HG03520 (cell line): ENCODE data around the gene SNTG2.
"Not testable (repeated sequence)": the region's sequence is repeated elsewhere in the genome, so short reads cannot be mapped to it uniquely, and the experiment has no call there.

Experiments
- ATAC-seq: cut with Tn5 transposase; IDR thresholded peaks from one replicate; pipeline ENCODE4 v1.9.1; 2021; ENCODE audit warnings: mild to moderate bottlenecking, moderate library complexity; ENCODE audit not compliant: unreplicated experiment

Gene SNTG2

DNA sequence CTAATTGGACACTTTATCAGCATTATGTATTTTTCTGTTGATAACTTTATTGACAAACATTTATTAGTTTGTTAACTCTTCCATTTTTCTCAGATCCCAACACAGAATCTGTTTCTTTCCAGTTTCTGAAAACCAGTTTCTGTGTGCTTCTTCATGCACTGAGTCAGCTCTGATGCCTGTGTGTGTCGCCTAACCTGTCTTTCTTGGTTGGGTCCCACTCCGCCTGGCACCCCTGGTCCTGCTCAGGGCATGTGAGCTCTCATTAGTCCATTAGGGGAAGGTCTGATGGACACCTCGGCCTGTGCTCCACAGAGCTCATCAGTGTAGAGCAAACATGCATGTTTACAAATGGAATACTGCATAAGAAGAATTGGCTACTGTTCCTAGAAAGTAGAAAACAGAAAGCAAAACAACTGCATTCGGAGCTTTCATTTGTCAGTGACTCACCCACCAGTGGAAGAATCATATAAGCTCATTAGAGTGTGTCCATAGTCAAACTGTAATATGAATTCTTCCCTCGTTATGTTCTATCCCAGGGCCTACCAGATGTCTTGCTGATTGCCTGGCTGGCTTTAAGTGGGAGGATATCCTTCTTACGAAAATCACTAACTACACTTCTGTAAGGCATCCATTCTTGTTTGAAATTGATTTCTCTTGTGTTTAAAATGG, 137.7 kb downstream of the SNTG2 start:
- ATAC-seq, result no peak

DNA sequence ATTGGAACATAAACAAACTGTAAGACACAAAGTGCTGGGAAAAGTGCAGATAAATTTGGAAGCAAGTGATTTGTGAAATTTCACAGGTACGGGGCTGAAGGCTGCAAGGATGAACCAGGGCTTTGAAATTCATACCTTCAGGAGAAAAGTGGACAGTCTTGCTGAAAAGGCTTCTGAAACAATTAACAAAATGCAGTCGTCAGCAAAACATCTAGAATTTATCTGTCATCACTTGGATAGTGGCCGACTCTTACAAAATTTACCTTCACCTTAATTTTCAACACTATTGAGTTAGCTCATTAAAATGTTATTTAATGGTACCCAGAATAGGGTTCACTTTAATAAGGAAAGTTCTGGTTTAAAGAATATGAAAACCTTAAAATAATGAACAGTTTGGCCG, 138.3 kb downstream of the SNTG2 start:
- ATAC-seq, result no peak

DNA sequence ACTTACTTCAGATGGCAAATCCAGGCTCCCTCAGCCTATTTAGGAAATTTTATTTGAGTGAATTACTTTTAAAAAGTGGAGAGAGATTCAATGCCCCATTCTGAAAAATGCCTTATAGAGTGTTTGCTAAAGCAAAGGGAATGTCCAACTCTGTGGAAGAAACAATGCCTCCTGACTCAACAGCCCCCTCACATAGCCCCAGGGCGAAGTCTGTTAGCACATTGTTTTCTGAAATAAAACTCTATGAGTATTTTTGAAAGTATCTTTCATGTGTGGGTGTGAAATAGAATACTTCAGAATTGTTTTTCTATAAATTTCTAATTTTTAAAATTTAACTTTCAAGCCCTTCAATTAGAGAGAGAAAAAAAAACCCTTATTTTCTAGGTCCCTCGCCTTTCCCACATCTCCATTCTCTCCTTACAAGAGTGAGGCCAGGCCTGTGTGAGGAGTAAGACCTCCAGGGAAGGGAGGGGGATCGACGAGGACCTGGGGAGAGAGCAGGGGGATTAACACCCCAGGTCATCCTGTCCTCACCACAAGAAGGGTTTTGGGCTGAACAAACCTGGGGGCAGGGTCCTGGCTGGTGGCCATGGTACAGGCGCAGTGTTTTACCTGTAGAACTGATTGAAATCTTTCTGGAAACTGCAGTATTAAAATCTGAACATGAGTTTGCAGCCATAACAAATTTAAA, 141.4 kb downstream of the SNTG2 start:
- ATAC-seq, result no peak

DNA sequence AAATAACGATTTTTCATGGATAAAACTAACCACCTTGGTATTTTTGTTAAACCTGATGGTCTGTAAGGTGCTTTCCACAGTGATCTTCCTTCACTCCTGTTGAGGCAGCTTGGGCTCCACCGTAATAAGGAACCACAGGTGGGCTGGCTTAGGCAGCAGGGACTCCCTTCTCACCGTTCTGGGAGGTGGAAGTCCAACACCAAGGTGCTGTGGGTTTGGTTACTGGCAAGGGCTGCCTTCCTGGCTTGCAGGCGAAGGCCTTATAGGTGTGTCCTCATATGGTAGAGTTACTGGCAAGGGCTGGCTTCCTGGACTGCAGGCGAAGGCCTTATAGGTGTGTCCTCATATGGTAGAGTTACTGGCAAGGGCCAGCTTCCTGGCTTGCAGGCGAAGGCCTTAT, 143.0 kb downstream of the SNTG2 start:
- ATAC-seq, result not testable (repeated sequence)

DNA sequence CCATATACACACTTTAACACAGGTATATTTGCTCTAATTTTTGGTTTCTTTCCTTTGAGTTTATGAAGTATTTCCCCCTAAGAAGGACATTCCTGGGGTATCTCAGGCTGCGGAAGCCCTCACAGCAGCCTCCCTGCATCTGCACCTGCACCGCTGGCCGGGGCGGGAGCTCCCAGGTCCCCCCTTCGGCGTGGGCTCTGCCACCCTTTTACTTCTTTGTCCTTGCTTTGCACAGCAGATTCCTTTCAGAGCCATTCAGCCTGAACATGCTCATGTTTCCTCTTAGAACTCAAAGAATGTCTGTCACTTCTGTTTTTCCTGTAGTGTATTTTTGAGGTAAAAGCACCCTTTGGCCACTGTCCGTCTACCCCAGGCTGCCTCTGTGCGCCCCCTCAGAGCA, 146.5 kb downstream of the SNTG2 start:
- ATAC-seq, result no peak

DNA sequence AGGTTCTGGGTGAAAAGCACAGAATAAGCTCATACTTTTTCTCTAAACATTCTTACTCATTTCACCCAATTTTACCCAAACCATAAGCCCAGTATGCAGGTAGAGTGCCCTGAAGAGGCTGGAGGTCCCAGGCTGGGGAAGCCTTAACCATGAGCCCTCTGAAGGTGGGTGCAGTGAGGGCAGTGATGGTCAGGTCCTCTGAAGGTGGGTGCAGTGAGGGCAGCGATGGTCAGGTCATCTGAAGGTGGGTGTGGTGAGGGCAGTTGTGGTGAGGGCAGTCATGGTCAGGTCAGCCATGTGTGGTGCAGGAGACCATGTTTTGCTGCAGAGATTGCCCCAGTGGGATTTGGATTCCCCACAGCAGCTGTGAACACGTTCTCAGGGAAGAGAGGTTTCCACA, 148.8 kb downstream of the SNTG2 start:
- ATAC-seq, result no peak

DNA sequence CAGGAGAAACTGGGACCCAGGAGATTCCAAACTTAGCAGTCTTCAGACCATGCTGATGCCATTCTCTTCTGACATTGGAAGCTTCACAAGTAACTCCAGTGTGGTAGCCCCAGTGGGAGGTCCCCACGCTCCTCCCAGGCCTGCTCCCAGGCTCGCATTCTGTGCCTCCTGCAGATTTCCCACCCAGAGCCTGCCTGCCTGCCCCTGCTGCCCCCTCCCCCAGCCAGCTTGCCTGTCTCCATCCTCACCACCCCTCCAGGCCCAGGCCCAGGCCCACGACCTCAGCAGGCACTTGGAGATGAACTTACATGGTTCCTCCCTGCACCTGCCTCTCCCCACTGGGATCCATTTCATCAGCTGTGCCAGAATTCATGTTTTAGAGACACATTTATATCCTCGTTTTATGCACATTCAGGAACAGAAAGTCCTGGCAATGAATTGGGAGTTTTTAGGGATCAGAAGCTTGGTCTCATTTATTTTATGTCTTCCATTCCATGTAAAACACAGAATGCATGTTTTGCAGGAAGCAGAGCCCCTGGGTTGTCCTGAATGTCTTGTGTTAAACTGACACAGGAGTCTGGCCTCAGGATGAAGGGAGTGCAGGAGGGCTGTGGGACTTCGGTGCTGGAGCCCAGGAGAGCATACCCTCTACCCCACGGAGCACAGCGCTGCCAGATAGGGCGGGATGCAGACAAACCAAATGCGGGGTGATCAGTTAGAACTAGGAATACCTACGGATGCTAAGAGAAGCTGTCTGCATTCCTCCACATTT, 150.5 kb downstream of the SNTG2 start:
- no peak for ATAC-seq

DNA sequence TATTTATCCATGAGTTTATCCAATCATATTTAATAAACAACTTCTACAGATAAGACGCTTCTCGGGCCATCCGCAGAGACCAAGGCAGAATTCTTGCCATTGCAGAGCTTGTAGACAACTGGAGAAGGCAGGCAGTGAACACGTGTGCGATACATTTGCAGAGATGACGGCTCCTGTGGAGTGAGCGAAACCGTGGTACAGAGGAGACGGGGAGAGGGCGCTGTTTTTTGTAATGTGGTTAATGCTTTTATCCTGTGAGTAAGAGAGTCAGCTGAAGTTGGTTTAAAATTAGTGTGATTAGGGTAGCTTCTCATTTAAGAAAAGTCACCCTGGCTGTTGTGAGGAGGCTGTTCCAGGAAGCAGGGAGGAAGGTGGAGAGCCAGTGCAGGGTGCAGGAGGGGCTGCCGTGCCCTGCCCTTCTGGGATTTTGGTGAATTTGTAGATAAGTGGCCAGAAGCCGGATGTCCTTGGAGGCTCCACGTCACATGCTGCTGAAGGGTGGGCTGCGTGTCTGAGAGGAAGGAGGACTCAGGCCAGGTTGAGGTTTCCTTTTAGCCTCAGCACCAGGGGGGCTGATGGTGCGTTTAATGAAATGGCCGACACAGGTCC, 151.4 kb downstream of the SNTG2 start:
- no peak for ATAC-seq

DNA sequence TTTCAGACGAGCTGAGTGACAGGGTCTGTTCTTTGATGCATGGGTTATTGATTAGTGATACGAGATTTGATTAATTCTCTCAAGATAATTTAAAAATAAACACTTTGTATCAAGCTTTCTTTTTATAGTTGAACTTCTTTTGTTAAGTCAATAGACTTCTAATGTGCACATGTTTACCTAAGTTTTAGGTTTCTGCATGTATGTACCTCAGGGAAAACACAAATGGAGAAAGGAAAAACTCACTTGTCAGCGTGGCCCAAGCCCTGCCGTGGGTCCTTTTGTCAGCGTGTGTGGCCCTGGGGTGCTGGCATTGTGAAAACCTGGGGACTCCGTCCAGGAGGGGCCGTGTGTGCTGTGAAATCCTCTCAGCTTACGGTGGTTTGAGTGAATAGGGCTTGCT, 153.7 kb downstream of the SNTG2 start:
- no peak for ATAC-seq

DNA sequence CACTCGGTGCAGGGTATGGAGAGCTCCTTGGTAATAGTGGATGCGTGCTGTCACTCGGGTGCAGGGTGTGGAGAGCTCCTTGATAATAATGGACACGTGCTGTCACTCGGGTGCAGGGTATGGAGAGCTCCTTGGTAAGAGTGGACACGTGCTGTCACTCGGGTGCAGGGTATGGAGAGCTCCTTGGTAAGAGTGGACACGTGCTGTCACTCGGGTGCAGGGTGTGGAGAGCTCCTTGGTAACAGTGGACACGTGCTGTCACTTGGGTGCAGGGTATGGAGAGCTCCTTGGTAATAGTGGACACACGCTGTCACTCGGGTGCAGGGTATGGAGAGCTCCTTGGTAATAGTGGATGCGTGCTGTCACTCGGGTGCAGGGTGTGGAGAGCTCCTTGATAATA, 155.7 kb downstream of the SNTG2 start:
- not testable (repeated sequence) for ATAC-seq

DNA sequence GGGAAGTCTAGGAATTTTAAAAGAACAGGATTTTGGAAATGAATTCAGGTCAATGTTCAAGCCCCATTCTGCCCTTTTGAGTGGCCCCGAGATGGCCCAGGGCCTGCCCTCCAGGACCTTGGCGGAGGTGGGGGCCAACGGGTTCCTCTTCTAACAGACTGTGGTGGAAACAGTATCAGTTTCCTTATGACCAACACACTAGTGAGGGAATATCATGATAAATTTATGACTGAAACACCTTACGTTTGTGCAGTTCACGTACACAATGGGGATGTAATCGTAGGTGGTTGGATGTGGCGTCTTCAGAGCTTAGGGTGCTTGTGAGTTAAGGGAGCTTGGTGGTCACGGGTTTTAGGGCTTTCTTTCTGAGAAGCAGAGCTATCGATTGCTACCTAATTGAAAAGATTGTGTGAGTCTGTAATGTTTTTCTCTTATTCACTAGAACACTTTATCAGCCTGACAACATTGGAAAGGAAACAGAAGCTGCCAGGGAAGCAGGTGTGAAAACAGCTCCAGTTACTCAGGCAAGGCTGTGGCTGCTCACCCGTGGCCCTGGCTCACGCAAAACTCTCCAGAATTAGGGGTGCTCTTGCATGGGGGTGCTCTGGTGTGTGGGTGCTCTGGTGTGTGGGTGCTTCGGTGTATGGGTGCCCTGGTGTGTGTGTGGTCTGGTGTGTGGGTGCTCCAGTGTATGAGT, 165.3 kb downstream of the SNTG2 start:
- ATAC-seq, result no peak

DNA sequence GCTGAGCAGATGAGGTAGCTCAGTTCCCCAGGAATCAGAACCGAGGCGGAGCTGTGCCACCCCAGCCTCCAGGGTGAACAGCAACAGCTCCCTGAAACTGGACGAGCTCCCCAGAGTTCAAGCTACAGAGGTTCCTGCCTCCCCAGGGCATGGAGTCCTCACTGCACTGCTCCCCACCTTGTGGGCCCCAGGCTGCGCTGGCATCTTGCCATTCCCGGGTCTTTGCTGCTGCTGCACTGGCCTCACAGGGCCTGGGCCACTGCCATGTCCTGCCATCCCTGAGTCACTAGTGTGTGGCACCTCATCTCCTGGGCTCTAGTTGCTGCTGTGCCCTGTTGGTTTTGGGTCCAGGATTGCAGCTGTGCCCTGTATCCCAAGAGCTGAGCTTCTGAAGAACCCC, 166.9 kb downstream of the SNTG2 start:
- no peak for ATAC-seq

DNA sequence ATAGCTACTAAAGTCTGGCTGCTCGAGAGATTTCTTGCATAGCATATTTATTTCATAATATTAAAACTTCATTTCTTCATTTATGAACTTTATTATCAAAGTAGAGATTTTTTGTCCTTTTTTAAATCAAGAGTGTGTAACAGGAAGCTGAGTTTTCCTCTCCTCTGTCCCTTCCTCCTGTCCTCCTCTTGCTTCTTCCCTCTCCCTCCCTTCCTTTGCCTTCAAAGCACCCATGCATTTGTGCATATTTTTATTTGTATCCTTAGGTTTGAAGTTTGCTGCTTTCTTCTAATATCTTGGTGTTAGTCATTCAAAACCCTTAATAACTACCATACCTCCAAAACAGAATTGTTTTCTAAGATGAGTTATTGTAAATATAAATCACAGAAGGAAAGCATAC, 174.6 kb downstream of the SNTG2 start:
- ATAC-seq, result no peak

DNA sequence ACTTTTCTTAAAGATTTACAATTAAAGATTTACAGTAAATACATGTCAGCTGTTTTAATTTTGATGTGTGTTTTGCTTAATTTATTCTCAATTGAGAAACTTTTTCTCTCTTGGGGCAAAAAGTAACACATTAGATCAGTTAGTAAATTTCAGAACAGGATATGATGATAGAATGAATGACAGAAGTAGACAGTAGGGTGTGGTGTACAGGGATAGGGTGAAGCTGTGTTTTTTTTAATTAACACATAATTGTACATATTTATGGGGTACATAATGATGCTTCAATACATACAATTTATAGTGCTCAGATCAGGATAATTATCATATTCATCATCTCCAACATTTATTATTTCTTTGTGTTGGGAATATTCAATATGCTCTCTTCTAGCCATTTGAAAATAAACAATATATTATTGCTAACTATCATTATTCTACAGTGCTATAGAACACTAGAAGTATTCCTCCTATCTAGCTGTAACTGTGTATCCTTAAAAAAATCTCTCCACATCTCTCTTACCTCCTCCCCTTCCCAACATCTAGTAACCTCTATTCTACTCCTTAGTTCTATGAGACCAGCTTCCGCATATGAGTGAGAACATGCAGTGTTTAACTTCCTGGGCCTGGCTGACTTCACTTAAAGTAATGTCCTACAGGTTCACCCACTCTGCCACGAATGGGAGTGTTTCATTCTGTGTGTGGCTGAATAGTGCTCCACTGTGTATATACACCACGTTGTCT, 175.2 kb downstream of the SNTG2 start:
- no peak for ATAC-seq

DNA sequence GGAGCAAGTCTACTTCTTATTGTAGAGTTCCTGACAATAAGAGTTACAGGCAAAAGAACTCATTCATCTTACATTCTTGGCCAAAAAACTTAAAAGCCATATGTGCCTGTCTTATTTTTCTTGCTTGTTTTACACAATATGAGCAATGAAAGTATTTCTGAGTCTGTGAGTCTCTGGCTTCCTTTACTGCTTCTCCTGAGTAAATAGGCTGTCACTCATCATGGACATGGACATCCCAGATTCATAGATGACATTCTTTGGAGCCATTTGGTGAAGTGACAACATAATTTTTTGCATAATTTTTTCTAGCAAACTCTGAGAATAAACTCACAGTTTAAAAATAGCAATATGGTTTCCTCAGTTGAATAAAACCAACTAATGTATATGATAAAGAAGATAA, 179.3 kb downstream of the SNTG2 start:
- no peak for ATAC-seq

DNA sequence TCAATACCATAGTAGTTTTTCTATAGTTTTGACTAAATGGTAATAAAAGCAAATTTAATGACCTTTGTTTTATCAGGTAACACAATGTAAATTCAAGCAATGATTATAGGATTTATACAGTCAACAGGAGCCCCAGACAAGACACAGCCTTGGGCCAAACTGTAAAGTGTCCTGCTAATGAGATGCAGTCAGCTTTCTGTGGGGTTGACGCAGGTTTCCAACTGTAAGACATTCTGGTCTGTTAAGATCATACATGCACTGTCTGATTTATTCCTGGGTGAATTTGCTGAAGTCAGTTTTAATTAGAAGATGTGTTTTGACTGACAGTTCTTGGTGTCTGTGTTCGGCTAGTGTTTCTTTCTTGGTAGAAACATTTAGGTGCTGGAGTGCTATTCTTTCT, 180.3 kb downstream of the SNTG2 start:
- ATAC-seq, result no peak

DNA sequence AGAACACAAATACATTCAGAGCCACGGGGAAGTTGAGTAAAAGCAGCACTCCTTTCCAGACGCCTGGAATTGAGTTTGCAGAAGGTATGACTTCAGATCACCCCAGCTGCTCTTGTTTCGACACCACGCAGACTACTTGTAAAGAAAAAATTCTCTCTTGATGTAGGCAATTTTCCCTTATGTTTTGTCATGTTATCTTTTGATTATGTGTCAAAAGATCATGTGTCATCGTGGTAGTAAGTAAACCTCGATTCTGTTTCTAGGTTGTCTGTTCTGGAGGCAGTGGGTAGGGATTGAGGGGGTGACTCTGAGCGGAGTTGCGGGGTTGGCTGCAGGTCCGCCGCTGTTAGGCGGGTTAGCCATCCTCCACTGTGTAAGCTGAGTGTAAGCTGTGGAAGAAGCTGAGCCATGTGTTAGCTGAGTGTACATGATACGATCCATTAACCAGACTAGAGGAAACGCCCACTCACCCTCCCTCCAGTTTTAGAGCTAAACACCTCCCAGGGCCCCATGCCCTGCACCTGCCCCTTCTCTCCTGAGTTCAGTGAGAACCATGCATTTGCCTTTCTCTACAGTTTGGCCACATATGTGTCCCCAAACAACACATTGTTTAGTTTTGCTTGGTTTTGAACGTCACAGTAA, 181.8 kb downstream of the SNTG2 start:
- no peak for ATAC-seq

DNA sequence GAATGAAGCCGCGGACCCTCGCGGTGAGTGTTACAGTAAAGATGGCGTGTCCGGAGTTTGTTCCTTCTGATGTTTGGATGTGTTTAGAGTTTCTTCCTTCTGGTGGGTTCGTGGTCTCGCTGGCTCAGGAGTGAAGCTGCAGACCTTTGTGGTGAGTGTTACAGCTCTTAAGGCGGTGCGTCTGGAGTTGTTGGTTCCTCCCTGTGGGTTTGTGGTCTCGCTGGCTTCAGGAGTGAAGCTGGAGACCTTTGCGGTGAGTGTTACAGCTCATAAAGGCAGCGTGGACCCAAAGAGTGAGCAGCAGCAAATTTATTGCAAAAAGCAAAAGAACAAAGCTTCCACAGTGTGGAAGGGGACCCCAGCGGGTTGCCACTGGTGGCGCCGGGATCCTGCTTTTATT, 183.2 kb downstream of the SNTG2 start:
- not testable (repeated sequence) for ATAC-seq

DNA sequence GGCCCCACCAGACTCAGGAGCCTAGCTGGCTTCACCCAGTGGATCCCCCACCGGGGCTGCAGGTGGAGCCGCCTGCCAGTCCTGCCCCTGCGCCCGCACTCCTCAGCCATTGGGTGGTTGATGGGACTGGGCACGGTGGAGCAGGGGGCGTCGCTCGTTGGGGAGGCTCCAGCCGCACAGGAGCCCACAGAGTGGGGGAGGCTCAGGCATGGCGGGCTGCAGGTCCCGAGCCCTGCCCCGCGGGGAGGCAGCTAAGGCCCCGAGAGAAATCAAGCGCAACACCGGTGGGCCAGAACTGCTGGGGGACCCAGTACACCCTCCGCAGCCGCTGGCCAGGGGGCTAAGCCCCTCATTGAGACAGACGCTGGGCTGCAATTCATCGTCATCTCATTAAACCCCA, 184.0 kb downstream of the SNTG2 start:
- ATAC-seq, result no peak

DNA sequence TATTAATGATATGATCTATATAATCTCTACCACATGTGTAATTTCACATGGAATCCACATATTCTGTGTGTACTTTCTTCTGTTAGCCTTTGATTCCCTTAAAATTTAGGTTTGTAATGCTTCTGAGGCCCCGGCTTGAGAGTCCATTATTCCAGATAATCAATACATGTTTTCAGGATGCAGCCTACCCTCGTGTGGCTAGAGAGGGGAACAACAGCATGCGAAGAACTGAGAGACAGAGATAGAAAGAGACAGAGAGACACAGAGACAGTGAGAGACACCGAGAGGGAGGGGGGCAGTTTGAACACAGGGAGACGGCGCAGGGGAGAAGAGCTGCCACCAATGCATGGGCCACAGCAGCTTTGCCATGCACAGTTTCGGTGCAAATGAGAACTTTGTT, 185.4 kb downstream of the SNTG2 start:
- no peak for ATAC-seq
